GM18520 (cell line): ENCODE data around the gene HYAL2.

Source experiments
- ATAC-seq: cut with Tn5 transposase; IDR thresholded peaks from one replicate; pipeline ENCODE4 v1.9.1; 2021; ENCODE audit not compliant: unreplicated experiment

The HYAL2 gene, protein sequence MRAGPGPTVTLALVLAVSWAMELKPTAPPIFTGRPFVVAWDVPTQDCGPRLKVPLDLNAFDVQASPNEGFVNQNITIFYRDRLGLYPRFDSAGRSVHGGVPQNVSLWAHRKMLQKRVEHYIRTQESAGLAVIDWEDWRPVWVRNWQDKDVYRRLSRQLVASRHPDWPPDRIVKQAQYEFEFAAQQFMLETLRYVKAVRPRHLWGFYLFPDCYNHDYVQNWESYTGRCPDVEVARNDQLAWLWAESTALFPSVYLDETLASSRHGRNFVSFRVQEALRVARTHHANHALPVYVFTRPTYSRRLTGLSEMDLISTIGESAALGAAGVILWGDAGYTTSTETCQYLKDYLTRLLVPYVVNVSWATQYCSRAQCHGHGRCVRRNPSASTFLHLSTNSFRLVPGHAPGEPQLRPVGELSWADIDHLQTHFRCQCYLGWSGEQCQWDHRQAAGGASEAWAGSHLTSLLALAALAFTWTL

GRCh38 chr3:50322386-50323091 lies at the start of gene HYAL2:
HYAL2 (minus strand) TSS chr3:50322745; CDS start chr3:50320489, 2,256 bp downstream.
- ATAC-seq, result no peak

DNA sequence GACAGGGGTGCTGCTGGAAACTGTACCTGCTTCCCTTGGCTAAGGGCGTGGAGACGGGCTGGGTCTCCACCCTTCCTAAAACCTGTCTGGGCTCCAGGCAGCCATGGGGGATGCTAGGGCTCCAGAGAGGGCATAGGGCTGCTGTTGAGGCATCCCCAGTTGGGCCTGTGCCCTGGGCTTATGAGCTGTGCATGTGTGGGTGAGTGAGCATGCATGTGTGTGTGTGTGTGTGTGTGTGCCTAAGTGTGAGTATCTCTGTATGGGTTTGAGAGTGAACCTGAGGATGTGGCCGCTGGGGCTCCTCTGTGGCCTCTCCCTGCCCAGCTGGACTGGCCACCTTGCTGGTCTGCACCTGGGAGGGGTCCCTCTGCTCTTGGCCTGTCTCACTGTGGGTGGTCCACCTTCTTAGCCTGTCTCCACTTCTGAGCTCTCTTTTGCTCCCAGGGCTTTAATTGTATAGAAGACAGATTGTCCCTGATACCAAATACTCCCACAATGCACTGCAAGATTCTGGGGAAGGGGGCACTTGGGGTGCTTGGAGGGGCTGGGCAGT lies 48.7 kb upstream of the HYAL2 start:
- no peak for ATAC-seq

DNA sequence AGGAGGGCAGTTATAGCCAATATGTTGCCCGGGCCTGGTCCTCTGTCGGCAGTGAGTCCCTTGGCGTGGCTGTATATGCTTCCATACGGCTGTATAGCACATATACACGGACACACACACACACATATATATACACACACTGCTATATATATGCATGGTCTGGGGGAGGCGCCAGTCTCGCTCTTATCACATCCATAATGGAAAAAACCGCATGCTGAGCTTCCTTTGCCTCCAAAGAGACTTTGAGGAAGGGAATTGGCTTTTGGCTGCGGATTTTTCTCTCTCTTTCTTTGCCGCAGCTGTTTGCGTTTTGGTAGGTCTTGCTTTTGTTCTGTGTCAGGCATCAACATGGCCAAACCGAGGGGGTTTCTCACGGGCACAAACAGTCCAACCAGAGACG lies 48.0 kb upstream of the HYAL2 start:
- ATAC-seq, result no peak

DNA sequence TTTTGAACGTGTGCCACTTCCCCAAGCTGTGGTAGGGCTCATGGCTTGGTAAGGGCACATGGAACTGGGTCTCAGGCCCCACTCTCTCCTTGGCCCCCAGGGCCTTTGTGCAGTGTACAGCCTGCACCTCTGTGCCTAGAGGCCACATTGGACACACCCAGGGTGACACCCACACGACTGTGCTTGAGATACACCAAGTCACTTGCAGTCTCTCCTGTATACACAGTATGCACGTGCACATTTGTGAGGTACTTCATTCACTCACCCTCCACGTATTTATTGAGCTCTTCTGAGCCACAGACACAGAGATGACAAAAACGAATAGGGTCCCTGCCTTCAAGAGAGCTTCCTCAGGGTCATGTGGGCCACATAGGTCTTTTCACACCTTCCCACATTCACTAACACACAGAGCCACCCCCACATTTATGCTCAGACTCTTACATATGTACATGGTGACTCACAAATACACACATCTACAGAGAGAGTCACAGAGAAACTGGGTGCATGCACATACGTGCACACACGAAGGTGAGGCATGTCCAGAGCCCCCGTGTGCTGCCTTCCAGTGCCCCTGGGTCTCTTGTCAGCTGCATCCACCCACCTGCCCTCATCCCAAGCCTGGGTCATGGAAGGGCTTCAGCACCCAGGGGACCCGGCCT lies 46.6 kb upstream of the HYAL2 start:
- ATAC-seq, result no peak

DNA sequence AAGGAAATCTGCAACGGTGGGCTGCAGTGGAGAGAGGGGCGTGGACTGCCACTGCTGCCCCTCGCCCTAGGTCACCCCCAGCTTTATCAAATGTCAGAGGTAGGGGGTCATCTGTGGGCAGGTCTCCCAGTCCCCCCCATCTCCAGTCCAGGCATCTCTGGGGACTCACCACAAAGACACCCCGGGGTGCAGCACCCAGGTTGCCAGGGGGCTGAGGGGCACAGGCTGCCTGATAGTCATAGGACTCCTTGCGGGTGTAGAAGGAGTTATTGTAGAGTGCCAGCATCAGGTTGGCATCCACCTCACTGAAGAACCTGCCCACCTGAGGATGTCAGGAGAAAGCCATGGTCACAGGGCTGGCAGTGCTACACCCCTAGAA lies 43.3 kb upstream of the HYAL2 start:
- no peak for ATAC-seq

GRCh38 chr3:50365080-50365841 lies 42.7 kb upstream of the HYAL2 start:
- peak; percentile 76 for ATAC-seq

DNA sequence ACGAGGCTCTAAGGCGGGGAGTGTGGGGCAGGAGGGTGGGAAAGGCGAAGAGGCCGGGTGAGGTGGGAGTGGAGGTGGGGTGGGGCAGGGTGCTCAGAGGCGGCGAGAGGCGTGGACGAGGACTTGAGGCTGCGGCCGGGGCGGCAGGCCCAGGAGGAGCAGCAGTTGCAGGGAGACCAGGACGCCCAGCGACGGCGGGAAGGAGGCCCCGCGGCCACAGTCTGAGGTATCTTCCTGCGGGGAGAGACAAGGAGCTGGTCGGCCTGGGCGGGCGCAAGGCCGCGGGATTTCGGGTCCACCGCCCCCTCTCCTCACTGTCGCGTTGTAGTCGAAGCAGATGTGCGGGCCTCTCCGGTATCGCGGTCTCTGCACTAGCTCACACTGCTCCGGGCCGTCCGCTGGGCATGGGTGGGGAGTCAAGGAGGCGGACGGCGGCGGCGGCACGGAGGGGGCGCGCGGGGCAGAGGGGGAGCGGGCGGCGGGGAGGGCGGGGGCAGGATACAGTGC lies 42.1 kb upstream of the HYAL2 start:
- ATAC-seq, result no peak

- ATAC-seq, result no peak
Measured at GRCh38 chr3:50359760-50360110, 37.2 kb upstream of the HYAL2 start.

DNA sequence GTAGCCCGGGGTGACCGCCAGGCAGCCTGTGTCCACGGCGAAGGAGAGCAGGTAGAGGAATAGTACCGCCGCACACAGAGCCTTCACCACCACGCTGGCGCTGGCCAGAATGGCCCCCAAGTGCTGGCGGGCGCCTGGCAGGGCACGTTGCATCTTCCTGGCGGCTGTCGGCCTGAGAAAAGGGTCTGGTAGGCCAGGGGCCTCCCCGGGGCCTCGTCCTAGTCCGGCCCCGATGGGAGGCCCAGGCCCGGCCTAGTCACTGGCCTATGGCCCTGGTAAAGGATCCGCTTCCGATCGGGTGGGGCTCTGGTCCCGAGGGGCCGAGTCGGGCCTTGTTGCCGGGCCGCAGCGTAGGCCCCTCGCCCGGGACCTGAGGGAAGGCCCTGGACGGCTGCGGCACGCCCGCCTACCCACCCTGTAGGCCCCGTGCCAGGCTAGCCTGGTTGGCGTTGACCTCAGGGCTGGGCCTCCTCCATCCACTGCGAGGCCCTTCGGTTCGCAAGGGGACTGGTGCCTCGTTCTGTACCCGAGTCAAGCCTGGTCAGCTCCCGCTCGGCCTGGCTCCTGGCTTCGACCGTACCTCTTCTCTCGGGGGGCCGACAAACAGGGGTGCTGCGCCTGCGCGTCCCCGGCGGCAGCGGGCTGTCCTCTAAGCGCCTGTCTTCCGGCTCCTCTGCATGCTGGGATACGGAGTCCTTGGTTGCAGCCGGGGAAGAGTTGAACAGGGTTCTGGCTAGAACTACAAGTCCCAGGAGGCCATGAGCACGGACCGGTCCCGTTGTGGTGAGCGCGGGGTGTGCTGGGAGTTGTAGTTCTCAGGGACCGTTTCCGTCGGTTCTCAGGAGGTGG lies 36.6 kb upstream of the HYAL2 start, which contains the start of gene TMEM115:
Gene TMEM115, minus strand, starts transcription at position 611 of the 849 bp plus-strand sequence. Its CDS starts 458 bp downstream, at position 153.
- peak; percentile 99 for ATAC-seq

GRCh38 chr3:50358355-50358910 lies 35.9 kb upstream of the HYAL2 start:
- ATAC-seq, result no peak

- no peak for ATAC-seq
Measured at GRCh38 chr3:50357481-50357880, 34.9 kb upstream of the HYAL2 start.

DNA sequence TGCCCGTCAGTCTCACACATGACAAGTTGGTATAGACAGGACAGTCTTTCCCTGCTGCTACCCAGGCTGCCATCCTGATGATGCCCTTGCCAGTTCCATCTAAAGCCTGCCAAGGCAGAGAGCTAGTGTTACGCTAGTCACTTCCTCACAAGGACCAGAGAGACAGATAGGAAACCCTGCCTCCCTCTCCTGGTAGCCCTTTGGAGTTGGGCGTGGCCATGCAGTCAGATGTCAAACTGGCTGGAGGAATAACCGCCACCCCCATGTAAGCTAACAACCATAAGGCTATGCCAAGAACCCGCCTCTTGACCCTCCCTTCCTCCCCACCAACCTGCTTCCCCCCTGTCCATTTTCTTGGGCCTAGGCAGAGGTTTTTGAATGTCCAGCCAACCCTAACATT lies 34.0 kb upstream of the HYAL2 start:
- no peak for ATAC-seq

DNA sequence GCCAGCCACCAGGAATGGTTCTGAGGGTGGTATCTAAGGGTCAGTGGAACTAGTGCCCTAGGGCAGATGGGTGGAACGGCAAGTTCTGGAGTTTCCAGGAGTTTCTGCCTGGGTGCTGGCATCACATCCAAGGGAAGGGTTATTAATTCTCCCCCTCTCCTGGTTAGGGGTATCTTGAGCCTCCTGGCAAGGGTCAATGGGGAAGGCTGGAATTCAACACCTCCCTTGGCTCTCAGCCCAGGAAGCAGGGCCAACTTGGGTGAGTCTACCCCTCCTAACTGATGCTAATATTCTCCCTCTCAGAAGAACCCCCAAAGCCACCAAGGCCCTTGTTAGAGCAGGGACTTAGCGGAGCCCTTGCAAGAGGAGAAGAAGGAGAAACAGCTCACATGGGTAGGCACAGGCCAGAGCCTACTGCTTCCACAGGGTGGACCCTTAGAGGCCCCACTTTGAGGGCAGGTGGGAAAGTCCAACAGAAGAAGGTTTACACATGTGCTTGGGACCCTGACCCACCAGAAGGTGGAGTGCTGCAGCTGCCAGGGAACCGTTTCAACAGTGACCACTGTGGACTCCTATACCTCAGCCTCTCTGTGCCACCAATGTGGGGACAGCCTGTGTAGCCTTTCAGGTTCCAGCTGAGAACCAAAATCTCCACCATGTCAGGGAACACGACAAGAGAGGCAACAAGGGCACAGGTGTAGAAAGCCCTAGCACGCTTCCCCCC lies 33.4 kb upstream of the HYAL2 start:
- ATAC-seq, result no peak

DNA sequence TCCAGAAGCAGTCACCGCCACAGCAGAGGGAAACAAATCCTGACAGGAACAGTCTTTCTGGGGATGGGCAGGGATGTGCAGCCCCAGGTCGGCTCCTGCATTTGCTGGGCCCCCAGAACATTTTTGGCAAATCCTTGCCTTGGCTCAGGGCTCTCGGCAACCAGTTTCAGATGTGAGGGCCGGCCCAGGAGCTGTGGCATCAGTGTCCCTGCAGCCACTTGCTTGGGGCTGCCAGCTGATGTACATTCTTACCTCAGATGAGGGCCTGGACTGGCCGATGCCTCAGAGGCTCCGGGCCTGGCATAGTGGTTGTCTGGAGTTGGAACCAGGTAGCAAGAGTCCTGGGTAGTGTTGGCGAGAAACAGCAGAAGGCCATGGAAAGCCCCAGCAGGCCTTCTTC lies 32.3 kb upstream of the HYAL2 start:
- ATAC-seq, result no peak

GRCh38 chr3:50354186-50354764 lies 31.7 kb upstream of the HYAL2 start:
- ATAC-seq, result no peak

DNA sequence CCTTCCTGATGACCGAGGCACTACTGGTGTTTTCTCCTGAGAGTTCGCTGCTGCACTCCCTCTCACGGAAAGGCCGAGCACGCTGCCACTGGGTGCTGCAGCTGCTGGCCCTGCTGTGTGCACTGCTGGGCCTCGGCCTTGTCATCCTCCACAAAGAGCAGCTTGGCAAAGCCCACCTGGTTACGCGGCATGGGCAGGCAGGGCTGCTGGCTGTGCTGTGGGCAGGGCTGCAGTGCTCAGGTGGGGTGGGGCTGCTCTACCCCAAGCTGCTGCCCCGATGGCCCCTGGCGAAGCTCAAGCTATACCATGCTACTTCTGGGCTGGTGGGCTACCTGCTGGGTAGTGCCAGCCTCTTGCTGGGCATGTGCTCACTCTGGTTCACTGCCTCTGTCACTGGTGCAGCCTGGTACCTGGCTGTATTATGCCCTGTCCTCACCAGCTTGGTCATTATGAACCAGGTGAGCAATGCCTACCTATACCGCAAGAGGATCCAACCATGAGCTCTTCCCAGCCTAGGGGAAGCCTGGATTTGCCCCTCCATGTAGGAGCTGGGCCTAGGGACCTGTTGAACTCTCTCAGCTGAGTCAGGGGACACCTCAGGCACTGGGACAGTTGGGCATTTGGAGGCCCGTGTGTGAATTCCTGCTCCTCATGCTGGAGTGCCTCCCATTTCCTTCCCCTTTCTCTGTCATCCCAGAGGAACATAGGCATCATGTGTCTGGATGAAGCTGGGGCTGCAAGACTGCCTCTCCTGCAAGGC lies 30.9 kb upstream of the HYAL2 start:
- no peak for ATAC-seq

DNA sequence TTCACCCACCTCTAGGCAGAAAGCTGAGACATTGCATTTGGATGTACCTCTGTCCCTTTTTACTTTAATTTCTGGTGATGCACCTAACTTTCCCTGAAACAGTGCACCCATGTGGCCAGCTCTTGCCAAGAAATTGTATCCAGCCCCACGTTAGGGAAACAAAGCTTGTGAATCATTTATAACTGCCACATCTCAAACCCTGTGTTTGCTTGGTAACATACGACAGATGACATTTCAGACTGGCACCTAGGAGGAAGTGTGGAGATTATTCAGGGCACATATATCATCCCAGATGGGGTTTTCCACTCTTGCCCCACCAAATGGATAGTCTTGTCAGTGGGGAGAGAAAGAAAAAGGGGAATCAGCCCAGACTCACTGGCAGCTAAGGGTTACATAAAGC lies 30.2 kb upstream of the HYAL2 start:
- ATAC-seq, result no peak

GRCh38 chr3:50351323-50351697 lies 28.8 kb upstream of the HYAL2 start:
- ATAC-seq, result no peak
